Stimulated activated CD4-positive, alpha-beta T cell treated with anti-CD3 and anti-CD28 coated beads, TNF-alpha, amount 100 ng/mL, for 4 hours (primary cell): ENCODE results near the gene AQP9.

ENCODE experiments used
- DNase-seq, 3 experiments: peaks; one replicate each; pipeline ENCODE4 v3.0.0-alpha.2; 2020; ENCODE audit warnings: low read depth in 3 of 3

The AQP9 gene

DNA sequence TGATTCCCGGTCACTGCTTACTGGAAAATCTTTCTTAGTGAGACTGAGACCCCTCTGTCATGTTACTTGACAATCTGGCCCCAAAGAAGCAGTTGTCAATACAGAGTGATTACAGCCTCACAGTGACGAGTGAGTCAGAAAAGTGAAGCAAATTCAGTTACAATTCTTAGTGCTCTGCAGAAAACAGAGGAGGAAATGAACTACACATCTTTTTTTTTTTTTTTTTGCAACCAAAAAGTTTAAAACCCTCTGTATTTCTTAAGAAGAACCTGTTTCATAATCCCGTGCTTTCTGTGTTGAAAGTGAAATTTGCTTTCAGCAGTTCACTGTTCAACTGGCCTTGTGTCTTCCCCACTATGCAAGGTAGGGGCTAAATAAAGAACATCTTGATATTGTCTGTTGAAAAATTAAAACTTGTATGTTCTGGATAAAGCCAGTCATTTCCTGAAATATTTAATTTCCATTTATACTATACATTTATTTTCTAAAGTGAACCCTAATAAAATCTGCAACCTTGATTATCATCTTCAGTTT lies 1.9 kb downstream of the AQP9 start:
- no peak for DNase-seq

GRCh38 chr15:58141894-58142293 lies 3.7 kb downstream of the AQP9 start:
- DNase-seq: no peak

DNA sequence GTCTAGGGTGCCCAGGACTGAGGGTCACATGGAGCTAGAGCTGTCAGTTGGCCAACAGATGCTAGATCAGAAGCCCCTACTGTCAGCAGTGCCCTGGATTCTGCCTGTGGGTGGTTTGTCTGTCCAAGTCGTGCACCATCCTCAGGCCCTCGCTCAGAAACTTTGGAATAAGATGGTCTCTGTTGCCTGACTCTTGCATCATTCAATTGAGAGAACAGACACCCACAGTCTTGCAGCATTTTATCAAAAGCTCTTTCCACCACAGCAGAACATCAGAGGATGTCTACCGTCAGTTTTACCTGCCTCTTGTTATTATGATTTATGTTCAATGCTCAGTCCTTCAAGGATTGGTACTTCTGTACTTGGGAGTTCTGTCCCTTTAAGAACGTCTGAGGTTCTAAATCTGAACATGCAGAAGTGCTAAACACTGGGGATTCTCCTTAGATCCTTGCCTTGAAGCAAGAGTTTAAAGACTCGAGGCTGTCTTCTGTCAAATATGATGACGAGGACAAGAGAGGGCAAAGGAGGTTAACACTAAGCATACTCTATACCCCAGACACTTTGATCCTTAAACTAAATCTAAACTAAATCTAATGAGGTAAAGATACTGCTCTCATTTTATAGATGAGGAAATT lies 4.8 kb downstream of the AQP9 start:
- no peak for DNase-seq

DNA sequence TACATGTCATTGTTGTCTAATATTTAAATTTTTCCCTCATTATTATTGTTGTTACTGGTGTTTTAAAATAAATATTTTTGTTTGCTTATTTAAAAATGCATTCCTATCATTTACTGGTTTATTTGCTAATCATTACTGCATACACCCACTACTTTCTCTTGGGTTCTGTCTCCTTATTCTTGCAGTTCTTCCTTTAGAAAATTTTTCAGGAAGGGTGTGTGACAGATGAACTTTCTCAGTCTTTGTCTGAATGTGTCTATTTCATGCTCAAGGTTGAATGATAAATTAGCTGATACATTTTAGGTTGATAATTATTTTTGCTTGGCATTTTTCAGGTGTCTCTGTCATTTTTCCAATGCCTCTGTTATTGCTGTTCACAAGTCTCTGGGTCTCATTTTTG lies 7.4 kb downstream of the AQP9 start:
- DNase-seq: no peak

GRCh38 chr15:58146211-58146610 lies 8.0 kb downstream of the AQP9 start:
- DNase-seq: no peak

DNA sequence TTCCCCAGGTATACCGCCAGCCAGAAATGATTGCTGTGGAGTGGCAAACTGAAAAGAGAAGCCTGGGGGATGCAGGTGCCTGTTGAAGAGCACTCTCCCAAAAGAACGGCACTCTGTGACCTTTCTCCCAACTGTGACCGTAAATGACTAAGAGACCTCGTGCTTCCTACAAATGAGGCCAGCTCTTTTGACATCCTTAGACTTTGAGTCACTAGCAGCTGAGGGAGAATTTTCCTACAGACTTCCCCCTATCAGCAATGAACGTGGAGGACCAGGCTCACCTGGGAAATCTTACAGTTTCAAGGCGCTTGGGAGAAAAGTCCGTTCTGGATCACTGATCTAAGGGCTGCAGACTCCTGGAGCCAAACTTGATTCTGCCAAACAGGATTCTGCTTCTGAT lies 8.6 kb downstream of the AQP9 start:
- no peak for DNase-seq

DNA sequence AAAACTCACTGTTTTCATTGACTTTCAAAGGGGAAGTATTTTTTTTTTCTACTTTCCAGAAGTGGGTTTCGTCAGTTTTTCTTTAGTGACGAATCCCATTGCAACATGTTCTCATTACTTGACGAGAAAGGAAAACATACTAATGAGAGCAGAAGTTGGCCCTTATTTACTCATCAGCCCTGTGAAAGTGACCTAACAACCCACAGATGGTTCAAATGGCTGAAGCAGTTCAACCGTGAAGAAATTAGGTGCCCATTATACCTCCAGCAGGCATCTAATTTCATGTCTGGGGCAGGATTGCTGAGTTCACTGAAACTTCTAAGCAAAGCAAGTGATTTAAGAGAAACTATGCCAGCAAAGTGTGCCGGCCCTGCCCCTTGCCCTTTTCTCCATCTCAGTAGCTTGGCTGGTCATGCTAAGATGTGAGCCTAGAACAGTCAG lies 9.0 kb downstream of the AQP9 start:
- no peak for DNase-seq

GRCh38 chr15:58148120-58148519 lies 9.9 kb downstream of the AQP9 start:
- DNase-seq: no peak

GRCh38 chr15:58148633-58149445 lies 10.7 kb downstream of the AQP9 start:
- DNase-seq: no peak

DNA sequence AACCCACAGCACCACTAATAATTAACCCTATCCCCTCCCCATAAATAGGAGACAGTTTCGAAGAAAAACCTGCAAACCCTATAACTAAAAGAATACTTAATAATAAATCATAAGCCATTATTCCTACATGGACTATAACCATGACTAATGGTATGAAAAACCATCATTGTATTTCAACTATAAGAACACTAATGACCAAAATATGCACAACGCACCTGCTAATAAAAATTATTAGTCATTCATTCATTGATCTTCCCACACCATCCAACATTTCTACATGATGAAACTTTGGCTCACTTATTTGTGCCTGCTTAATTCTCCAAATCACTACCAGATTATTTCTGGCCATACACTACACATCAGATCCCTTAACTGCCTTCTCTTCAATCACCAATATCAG lies 16.6 kb downstream of the AQP9 start:
- DNase-seq: no peak

GRCh38 chr15:58159827-58160386 lies 21.7 kb downstream of the AQP9 start:
- DNase-seq: no peak

GRCh38 chr15:58161436-58161930 lies 23.3 kb downstream of the AQP9 start:
- DNase-seq: no peak

DNA sequence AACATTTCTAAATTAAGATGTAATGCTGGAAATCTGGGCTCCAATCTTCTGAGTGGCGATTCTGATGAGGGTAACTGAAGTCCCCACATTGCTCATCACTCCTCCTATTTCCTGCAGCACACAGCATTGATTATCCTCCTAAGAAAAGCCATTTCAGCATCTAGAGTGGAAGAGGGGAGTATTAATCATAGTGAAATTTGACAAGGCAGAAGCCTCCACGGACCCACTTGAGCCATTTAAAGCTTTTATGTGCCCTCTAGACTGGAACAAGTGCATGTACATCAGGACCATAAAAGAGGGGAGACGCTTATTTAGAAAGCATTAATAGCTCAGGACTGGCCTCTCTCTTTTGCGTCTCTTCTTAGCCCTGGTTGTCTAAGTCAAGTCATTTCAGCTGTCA lies 25.8 kb downstream of the AQP9 start:
- DNase-seq: no peak

DNA sequence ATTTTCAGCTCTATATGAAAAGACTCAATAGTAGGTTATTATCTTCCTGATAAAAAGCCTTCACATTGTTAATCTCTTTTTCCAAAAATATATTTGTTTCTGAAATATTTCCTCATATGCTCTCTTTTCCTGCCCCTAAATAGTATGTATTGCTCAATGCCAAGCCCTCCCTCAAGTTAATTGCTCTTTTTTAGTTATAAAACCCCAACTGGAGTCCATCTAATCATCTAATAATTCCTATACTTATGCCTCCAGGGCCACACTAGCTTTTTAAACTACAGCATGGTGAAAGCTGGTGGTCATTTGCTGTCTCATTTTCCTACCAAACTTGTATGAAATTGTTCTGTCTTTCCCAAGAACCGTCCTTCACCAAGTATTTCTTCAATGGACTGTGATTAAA lies 26.7 kb downstream of the AQP9 start:
- DNase-seq: no peak

GRCh38 chr15:58165661-58166060 lies 27.5 kb downstream of the AQP9 start:
- DNase-seq: no peak

GRCh38 chr15:58167095-58167691 lies 29.0 kb downstream of the AQP9 start:
- DNase-seq: no peak

DNA sequence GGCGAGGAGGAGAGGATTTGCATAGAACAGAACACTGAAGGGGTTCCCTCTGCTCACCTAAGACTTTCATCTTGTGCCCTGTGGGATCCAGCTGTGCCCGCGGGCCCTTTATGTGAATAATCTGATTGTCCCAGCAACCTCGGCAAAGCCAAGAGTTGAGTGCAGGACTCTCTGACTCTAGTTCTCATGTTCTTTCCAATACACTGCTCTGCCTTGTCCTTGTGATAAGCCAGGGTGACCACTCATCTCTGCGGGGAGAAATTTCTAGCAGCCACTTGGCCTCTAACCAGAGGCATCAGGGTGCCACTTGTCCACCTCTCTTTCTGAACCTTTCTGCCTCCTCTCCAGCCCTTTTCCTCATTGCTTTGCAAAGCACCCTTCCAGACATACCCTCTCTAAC lies 31.8 kb downstream of the AQP9 start:
- no peak for DNase-seq

GRCh38 chr15:58171476-58172061 lies 33.4 kb downstream of the AQP9 start:
- DNase-seq: no peak

GRCh38 chr15:58174709-58175108 lies 36.5 kb downstream of the AQP9 start:
- no peak for DNase-seq

GRCh38 chr15:58175955-58176354 lies 37.8 kb downstream of the AQP9 start:
- DNase-seq: no peak

DNA sequence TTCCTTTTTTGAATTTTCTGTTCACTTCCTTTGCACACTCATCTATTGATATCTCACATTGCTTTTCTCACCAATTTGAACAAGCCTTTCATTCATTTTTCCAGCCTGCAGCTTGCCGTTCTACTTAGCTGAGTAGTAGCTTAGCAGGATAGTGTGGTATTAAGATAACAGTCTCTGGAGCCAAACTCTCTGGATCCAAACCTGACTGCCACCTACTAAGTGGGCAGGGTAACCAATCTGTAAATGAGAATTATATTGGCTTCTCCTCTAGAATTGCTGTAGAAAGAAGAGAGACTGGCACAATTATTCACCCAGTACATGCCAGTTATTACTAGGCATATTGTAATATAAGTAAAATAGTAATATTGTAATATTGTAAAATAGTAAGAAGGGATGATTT lies 40.5 kb downstream of the AQP9 start:
- DNase-seq: no peak

- DNase-seq: no peak
Measured at GRCh38 chr15:58179206-58179605, 41.0 kb downstream of the AQP9 start.
